ENCODE data around the gene SLC38A8.

Gene SLC38A8

GRCh38 chr16:84027625-84028024 lies 15.0 kb downstream of the SLC38A8 start:
- no peak for DNase-seq

- DNase-seq = no peak
Observed at GRCh38 chr16:84026606-84027005, 16.0 kb downstream of the SLC38A8 start.

GRCh38 chr16:84024854-84025253 lies 17.7 kb downstream of the SLC38A8 start:
- no peak for DNase-seq

GRCh38 chr16:84022644-84023043 lies 20.0 kb downstream of the SLC38A8 start:
- no peak for DNase-seq

GRCh38 chr16:84021488-84021887 lies 21.1 kb downstream of the SLC38A8 start:
- DNase-seq = no peak

GRCh38 chr16:84020353-84020752 lies 22.2 kb downstream of the SLC38A8 start:
- no peak for DNase-seq

- no peak for DNase-seq
Observed at GRCh38 chr16:84018710-84019109, 23.9 kb downstream of the SLC38A8 start.

- DNase-seq = no peak
Observed at GRCh38 chr16:84016477-84016876, 26.1 kb downstream of the SLC38A8 start.

- DNase-seq = no peak
Observed at GRCh38 chr16:84015399-84015798, 27.2 kb downstream of the SLC38A8 start.

- no peak for DNase-seq
Observed at GRCh38 chr16:84014570-84015327, 27.8 kb downstream of the SLC38A8 start.

- DNase-seq = peak; percentile 95
Observed at GRCh38 chr16:84013787-84014569, 28.6 kb downstream of the SLC38A8 start.

GRCh38 chr16:84009282-84009681 lies 33.3 kb downstream of the SLC38A8 start:
- DNase-seq = no peak

- DNase-seq = no peak
Observed at GRCh38 chr16:84007965-84008364, 34.6 kb downstream of the SLC38A8 start.

GRCh38 chr16:84007520-84007919 lies 35.1 kb downstream of the SLC38A8 start:
- DNase-seq = no peak

- DNase-seq = no peak
Observed at GRCh38 chr16:84005391-84005790, 37.2 kb downstream of the SLC38A8 start.

- no peak for DNase-seq
Observed at GRCh38 chr16:84004442-84004841, 38.2 kb downstream of the SLC38A8 start.

- DNase-seq = no peak
Observed at GRCh38 chr16:84003038-84003437, 39.6 kb downstream of the SLC38A8 start.

- DNase-seq = no peak
Observed at GRCh38 chr16:84001726-84002125, 40.9 kb downstream of the SLC38A8 start.

GRCh38 chr16:84000989-84001642 lies 41.5 kb downstream of the SLC38A8 start:
- no peak for DNase-seq

GRCh38 chr16:83998091-83998490 lies 44.5 kb downstream of the SLC38A8 start:
- no peak for DNase-seq

- no peak for DNase-seq
Observed at GRCh38 chr16:83996481-83997252, 45.9 kb downstream of the SLC38A8 start.

GRCh38 chr16:83995754-83996153 lies 46.8 kb downstream of the SLC38A8 start:
- peak; percentile 12 for DNase-seq

GRCh38 chr16:83994703-83995102 lies 47.9 kb downstream of the SLC38A8 start:
- no peak for DNase-seq

Data from NCI-H2029 (cell line).